GM12864 (cell line): Measurements from ENCODE around the gene ANXA4.
A peak's percentile ranks its signal among the peaks of the same experiment; 100 is the strongest.

Experiments
- DNase-seq: peaks from one replicate; pipeline ENCODE4 v3.0.0-alpha.2; 2011; ENCODE audit warnings: low read depth
- H3K4me3 ChIP-seq: 2 replicates; pipeline ENCODE4 v1.5.1; 2011; ENCODE audit warnings: mild to moderate bottlenecking, low read depth, low read length, control low read depth
- CTCF ChIP-seq: IDR thresholded peaks from 2 replicates; pipeline ENCODE4 v1.5.1; 2011; ENCODE audit warnings: low read depth, mild to moderate bottlenecking, moderate library complexity, low read length, control low read depth, inconsistent platforms; ENCODE audit errors: missing control alignments

ANXA4 gene

GRCh38 chr2:69789175-69789721 is 47.3 kb downstream of the ANXA4 start:
- H3K4me3 ChIP-seq = no peak overlapping the region; the same call in 1 of the 2 replicates
- DNase-seq = peak; percentile 65

GRCh38 chr2:69789772-69790600 is 48.1 kb downstream of the ANXA4 start:
- peak; percentile 52 for DNase-seq
- TF ChIP-seq CTCF = no peak
- peak overlapping the region; percentile 17; the same call in 1 of the 2 replicates for H3K4me3 ChIP-seq

More at GRCh38 chr2:69789175-69789721, 47.3 kb downstream of the ANXA4 start:
- no peak for TF ChIP-seq CTCF

GRCh38 chr2:69790601-69790959 is 48.6 kb downstream of the ANXA4 start:
- TF ChIP-seq CTCF = no peak
- no peak for DNase-seq
- H3K4me3 ChIP-seq = no peak overlapping the region; the same call in 1 of the 2 replicates

- TF ChIP-seq CTCF = no peak
- no peak overlapping the region for H3K4me3 ChIP-seq
- DNase-seq = no peak
These were observed 49.1 kb downstream of the ANXA4 start for GRCh38 chr2:69791045-69791444.

DNA sequence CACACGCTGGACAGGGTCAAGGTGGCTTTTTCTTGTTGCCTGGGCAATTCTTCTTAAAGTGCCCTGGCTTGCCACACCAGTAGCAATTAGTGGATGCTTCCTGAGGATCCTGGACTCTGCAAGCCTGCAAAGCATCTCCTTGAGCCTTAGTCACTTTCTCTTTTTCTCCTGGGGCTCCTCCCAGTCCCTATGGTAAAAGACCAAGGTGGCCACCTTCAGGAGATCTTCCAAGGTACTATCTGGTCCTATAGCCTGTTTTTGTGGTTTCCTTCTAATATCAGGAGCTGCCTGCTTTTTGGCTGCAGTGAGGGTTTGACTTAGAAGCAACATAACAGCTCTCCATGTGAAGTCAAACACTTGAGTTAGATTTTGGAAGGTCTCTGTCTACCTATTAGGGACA is 54.2 kb downstream of the ANXA4 start:
- no peak overlapping the region for H3K4me3 ChIP-seq
- TF ChIP-seq CTCF = no peak
- DNase-seq = no peak

DNA sequence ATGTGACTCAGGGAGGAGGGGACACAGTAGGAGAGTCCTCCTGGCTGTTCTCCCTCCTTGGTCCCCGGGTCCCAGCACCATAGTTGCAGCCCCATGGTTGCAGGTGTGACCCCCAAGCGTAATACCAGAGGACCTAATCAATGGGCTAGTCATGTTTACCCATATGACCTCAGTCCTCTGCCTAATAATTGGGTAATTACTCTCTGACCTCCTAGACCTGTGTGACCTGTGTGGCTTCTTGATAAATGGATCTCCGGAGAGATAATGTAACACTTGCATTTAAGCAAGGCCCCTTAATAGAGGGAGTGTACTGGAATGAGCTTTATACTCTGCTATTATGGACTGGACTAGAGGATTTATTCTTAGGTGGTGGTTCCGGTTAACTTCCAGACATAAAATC is 55.3 kb downstream of the ANXA4 start:
- TF ChIP-seq CTCF = no peak
- DNase-seq = no peak
- H3K4me3 ChIP-seq = no peak overlapping the region
